GM12865 (cell line): ENCODE measurements around the gene MST1.

Experiments
- DNase-seq: peaks from one replicate; pipeline ENCODE4 v3.0.0; 2010; ENCODE audit warnings: low read depth
- H3K4me3 ChIP-seq: 2 replicates; pipeline ENCODE4 v1.5.1; 2011; ENCODE audit warnings: mild to moderate bottlenecking, low read depth, low read length, control low read depth
- TF ChIP-seq, protein P1 (sequence below): IDR thresholded peaks from 2 replicates; pipeline ENCODE4 v1.5.1; 2011; ENCODE audit warnings: low read length, control low read depth, low read depth, inconsistent platforms; ENCODE audit not compliant: insufficient read depth; ENCODE audit errors: missing control alignments

Gene MST1

DNA sequence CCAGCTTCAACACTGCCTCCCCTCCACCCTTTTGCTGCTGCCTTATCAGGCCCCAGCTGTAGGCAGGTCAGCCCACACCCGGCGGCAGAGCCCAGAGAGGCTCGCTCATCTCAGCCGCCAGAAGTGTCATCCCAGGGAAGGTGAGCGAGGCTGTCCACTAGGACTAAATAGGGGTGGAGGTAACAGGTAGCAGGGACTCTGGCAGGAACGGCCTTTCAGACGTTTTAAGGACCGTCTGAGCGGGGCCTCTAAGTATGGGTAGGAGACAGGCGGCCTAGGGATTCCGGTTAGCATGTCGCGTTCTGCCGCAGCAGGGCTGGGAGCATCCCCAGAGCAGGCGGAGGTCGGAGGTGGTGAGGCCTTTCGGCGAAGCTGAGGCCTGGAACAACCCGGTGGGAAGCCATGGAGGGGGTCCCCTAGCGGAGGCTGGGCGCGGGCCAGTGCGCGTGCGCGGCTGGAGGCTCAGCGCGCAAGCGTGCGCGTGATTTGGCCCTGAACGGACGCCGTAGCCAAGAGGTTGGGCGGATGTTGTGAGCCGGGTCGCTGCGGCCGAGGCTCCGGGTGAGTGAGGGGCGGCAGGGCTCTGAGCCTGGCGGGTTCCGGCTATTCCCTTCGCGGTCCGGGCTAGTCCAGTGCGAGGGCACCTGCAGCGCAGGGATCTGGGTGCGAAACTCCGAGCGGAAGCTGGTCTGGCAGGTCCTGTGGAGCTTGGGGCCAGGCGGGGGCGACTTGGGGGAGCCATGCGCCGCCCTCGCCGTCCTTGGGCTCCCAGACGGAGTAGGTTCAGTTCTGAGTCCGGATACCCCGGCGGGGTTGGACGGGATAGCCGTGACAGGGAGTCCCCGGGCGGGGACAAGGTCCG lies at the start of gene MST1, which contains the start of gene RNF123:
TSS of gene MST1 (minus strand) at position 429 of the 862 bp plus-strand sequence. CDS start 783 bp downstream, outside the sequence.
TSS of gene RNF123 (plus strand) at position 512 of the 862 bp plus-strand sequence. CDS start 1,609 bp downstream, outside the sequence.
- peak within 1 kb of the TSS; percentile 94 for H3K4me3 ChIP-seq
- TF ChIP-seq, protein P1, sequence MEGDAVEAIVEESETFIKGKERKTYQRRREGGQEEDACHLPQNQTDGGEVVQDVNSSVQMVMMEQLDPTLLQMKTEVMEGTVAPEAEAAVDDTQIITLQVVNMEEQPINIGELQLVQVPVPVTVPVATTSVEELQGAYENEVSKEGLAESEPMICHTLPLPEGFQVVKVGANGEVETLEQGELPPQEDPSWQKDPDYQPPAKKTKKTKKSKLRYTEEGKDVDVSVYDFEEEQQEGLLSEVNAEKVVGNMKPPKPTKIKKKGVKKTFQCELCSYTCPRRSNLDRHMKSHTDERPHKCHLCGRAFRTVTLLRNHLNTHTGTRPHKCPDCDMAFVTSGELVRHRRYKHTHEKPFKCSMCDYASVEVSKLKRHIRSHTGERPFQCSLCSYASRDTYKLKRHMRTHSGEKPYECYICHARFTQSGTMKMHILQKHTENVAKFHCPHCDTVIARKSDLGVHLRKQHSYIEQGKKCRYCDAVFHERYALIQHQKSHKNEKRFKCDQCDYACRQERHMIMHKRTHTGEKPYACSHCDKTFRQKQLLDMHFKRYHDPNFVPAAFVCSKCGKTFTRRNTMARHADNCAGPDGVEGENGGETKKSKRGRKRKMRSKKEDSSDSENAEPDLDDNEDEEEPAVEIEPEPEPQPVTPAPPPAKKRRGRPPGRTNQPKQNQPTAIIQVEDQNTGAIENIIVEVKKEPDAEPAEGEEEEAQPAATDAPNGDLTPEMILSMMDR, result peak; percentile 41
- DNase-seq, result peak; percentile 96

DNA sequence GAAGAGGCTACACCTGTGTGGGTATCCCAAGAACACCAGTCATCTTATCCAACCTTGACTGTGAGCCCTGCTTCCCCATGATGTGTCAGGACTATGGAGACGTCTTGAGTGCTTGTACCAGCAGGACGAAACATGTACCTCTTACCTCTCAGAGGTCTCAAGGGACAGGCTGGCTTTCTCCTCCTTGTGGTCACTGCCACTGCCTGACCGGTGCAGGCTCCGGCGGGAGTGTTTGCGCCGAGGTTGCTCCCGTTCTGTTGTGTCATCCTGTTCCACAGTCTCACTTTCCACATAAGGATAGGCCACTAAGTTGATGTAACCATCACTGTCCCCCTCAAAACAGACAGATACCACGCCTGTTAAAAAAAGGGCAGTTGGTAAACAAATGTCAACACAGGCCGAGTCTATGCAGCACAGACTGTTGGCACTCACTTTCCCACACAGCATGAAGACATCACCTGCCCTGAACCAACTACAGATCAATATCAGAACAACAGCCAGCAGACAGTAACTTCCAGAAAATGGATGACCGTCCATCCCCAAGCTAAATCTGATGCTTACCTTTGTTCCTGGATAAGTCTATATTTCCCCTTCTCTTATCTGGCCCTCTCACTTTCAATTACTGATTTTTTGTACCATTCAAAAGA lies 48.9 kb upstream of the MST1 start:
- no peak overlapping the region for H3K4me3 ChIP-seq
- no peak for DNase-seq
- TF ChIP-seq, protein P1, result no peak

DNA sequence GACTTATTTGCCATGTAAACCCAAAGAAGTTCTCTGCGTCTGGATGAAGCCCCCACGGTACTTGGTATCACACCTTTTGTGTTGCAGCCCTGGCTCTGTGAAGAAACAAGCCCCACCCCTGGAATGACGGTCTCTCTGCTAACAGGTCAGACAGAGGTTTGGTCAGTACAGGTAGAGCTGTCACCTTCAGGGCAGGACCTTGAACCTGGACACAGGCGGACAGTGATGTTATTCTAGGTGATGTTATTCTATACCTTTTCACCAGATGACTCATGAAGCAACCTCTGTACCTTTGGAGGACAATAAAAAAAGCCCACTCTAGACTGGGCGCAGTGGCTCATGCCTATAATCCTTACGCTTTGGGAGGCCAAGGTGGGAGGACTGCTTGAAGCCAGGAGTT lies 45.5 kb upstream of the MST1 start:
- H3K4me3 ChIP-seq, result no peak overlapping the region
- no peak for DNase-seq
- TF ChIP-seq, protein P1, result no peak

DNA sequence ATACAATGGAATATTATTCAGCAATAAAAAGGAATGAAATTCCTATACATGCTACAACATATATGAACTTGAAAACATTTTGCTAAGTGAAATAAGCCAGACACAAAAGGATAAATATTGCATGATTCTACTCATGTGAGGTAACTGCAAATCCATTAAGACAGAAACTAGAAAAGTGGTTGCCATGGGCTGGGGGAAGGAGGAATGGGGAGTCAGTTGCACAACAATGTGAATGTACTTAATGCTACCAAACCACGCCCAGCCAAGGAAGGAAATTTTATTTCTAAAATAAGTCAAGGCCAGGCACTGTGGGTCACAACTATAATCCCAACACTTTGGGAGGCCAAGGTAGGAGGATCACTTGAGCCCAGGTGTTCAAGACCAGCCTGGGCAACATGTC lies 44.3 kb upstream of the MST1 start:
- TF ChIP-seq, protein P1, result no peak
- H3K4me3 ChIP-seq, result no peak overlapping the region
- DNase-seq, result no peak

DNA sequence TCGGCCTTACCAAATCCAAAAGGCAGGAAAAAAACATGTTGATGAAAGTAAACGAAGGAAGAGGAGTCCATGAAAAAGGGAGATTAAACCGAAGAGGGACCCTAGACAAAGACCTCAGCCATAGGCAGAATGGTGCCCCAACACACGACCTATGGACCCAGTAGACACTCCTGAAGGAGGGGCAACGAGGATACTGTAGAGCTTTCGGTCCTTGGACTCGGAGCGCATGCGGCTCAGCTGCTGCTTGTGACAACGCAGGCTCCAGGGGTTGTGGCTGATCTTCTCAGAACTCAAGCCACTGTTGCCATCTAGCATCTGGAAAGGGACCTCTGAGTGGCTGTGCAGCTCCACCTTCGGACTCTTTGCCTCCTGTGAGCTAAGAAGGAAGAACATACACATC lies 43.3 kb upstream of the MST1 start:
- DNase-seq, result no peak
- TF ChIP-seq, protein P1, result no peak
- H3K4me3 ChIP-seq, result no peak overlapping the region

DNA sequence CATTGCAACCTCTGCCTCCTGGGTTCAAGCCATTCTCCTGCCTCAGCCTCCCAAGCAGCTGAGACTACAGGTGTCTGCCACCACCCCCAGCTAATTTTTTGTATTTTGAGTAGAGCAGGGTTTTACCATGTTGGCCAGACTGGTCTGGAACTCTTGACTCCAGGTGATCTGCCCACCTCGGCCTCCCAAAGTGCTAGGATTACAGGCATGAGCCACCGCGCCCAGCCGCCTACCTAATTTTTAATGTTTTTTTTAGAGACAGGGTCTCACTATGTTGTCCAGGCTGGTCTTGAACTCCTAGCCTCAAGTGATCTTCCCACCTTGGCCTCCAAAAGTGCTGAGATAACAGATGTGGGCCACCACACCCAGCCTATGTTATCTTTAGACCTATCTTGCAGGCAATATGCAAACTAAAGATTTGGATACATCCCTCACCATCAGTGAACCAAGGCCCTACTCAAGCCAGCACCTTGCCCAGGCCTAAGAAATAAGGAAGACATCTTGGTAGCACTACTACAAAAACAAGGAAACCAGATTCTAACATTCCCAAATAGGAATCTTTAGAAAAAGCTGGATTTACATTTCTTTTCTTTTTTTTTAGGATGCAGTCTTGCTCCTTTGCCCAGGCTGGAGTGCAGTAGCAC lies 40.8 kb upstream of the MST1 start:
- TF ChIP-seq, protein P1, result no peak
- H3K4me3 ChIP-seq, result no peak overlapping the region
- DNase-seq, result no peak
